GM12875 (cell line): ENCODE measurements around the gene KASH5.

Source experiments
- H3K4me3 ChIP-seq: one replicate; pipeline ENCODE4 v1.5.1; 2011; ENCODE audit warnings: low read depth, low read length, control low read depth
- TF ChIP-seq, protein P1 (sequence below): IDR thresholded peaks from 2 replicates; pipeline ENCODE4 v1.5.1; 2011; ENCODE audit warnings: low read depth, mild to moderate bottlenecking, control low read depth, inconsistent platforms, low read length, moderate library complexity, borderline replicate concordance; ENCODE audit not compliant: insufficient read depth

KASH5 gene

DNA sequence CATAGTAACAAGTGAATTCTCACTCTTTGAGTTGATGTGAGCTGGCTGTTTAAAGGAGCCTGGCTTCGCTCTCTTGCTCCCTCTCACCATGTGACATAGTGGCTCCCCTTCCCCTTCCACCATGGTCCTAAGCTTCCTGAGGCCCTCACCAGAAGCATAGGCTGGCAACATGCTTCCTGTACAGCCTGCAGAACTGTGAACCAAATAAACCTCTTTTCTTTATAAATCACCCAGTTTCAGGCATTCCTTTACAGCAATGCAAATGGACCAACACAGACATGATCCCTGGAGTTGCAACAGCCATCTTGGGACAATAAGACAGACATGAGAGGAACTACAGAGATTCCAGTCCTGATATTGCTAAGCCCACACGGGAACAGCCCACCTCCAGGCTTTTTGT is 38.5 kb upstream of the KASH5 start:
- no peak overlapping the region for H3K4me3 ChIP-seq
- TF ChIP-seq, protein P1, sequence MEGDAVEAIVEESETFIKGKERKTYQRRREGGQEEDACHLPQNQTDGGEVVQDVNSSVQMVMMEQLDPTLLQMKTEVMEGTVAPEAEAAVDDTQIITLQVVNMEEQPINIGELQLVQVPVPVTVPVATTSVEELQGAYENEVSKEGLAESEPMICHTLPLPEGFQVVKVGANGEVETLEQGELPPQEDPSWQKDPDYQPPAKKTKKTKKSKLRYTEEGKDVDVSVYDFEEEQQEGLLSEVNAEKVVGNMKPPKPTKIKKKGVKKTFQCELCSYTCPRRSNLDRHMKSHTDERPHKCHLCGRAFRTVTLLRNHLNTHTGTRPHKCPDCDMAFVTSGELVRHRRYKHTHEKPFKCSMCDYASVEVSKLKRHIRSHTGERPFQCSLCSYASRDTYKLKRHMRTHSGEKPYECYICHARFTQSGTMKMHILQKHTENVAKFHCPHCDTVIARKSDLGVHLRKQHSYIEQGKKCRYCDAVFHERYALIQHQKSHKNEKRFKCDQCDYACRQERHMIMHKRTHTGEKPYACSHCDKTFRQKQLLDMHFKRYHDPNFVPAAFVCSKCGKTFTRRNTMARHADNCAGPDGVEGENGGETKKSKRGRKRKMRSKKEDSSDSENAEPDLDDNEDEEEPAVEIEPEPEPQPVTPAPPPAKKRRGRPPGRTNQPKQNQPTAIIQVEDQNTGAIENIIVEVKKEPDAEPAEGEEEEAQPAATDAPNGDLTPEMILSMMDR = no peak

DNA sequence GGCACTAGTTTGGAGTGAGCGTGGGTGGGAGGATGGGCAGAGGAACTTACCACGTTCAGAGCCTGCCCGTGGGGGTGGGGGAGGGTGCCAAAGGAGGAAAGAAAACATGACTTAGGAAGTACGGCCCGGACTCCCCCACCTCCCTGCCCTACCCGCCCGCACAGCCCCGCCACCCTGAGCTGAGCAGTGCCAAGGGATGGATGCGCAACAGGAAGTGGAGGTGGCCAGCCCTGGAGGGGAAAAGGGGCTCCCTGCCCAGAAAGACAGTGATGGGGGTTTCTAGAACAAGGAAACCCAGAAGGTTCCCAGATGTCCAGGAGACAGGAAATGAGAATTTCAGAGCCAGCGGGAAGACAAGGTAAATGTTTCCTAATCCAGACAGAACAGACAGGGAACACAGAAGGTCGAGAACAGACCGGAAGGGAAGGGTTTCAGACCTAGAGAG is 32.1 kb upstream of the KASH5 start:
- TF ChIP-seq, protein P1 = no peak
- H3K4me3 ChIP-seq = no peak overlapping the region

DNA sequence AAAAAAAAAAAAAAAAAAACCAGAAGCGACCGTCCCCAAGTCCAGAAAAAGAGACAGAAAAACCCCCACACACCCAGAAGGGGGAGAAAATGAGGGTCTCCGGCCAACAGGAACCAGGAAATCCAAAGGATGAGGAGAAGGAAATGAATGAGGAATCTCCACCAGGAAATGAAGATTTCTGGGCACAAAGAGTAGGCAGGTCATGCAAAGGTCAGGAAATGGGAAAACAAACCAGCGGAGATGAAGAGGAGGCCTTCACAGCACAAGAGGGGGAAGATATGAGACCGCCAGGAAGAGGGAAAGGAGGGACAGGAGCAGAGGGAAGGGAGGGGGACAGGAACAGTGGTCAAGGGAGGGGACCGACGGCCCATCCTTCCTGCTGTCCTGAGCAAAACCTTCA is 31.7 kb upstream of the KASH5 start:
- no peak overlapping the region for H3K4me3 ChIP-seq
- TF ChIP-seq, protein P1 = no peak

DNA sequence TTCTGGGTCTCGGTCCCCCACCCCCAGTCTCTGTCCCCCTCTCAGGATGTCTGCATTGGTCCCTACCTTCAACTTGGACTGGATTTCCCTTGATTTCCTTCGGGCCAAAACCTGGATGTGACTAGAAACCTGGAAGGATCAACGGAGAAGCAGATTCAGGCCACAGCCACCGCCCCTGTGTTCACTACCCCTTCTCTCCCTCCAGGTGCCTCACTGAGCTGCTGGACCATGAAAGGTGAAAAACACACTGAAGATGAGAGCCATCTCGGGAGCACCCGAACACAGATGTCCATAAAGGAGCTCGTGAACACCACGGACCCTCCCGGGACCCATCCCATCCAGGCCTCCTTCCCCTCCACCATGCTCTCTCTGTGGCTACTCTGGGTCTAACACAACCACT is 30.9 kb upstream of the KASH5 start:
- TF ChIP-seq, protein P1 = no peak
- no peak overlapping the region for H3K4me3 ChIP-seq

DNA sequence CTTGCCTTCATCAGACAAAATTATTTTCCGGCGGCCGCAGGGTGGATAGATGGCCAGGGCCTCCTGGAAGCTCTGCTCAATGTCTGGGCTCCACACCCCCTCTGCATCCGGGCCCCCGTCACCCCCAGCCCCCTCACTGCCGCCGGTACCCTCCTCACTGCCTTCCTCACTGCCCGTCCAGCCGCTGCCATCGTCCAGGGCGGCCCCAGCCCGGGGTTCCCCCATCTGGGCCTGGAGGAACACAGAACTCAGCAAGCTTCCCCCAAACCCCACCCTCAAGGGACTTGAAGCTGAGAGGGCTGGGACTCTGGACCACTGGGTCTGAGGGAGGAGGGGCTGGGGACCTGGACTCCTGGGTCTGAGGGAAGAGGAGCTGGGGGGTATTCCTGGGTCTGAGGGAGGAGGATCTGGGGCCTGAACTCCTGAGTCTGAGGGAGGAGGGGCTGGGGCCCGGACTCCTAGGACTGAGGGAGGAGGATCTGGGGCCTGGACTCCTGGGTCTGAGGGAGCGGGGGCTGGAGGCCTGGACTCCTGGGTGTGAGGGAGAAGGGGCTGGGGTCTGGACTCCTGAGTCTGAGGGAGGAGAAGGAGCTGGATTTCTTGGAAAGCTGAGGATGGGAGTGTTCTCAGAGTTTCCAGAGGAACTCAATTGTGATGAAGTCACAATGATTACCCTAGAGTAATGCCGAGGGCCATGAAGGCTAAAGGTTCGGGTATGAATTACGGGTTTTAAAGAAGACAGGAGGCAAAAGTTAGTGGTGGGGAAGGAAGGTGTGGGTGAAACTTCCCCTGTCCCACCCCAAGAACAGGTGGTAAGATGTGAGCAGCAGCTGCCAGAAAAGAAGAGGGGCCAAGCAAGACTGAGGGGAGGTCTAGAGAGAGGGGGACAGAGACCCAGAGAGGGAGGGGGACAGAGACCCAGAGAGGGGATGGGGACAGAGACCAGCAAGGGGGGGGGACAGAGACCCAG is 27.9 kb upstream of the KASH5 start:
- H3K4me3 ChIP-seq = no peak overlapping the region

DNA sequence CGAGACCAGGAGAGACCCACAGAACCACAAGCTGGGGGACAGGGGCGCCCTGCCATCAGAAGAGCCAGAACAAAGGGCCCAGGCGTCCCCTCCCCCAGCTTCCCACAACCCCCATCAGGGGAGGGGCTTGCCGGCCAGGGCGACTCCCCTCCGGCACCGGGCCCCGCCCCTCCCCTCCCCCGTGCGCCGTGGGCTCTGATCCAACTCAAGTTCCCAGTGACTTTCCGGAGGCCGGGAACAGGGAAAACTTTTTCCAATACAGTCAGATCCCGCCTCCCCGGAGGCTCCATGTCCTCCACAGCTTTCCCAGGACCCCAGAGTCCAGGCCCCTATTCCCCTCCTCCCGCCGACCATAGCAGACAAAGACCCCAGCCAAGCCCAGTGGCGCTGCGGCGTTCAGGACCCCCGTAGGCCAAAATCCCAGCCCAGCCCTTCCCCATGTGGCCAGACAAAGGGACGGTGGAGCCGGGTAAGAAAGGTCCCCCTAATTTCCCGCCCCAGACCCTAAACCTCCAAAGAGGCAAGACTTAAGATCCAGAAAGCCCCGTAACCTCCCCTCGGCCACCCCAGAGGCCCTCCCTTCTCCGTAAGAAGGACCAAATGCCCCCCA is 26.5 kb upstream of the KASH5 start:
- TF ChIP-seq, protein P1 = no peak
- no peak overlapping the region for H3K4me3 ChIP-seq

More for the DNA sequence above, 27.9 kb upstream of the KASH5 start:
- TF ChIP-seq, protein P1 = no peak
